NCI-H146 (cell line): ENCODE measurements around the gene DPAGT1.
"Not testable (repeated sequence)": the region's sequence is repeated elsewhere in the genome, so short reads cannot be mapped to it uniquely, and the experiment has no call there.

Experiments
- DNase-seq: peaks from one replicate; lab custom pipeline; 2025; lab: John Stamatoyannopoulos, UW

The DPAGT1 gene

GRCh38 chr11:119115484-119116234, 14.0 kb upstream of the DPAGT1 start:
- DNase-seq, result no peak

- DNase-seq, result no peak
Measured at GRCh38 chr11:119114351-119114750, 12.7 kb upstream of the DPAGT1 start.

GRCh38 chr11:119113716-119114115, 12.1 kb upstream of the DPAGT1 start:
- DNase-seq, result no peak

- DNase-seq, result no peak
Measured at GRCh38 chr11:119112314-119113020, 10.8 kb upstream of the DPAGT1 start.

DNA sequence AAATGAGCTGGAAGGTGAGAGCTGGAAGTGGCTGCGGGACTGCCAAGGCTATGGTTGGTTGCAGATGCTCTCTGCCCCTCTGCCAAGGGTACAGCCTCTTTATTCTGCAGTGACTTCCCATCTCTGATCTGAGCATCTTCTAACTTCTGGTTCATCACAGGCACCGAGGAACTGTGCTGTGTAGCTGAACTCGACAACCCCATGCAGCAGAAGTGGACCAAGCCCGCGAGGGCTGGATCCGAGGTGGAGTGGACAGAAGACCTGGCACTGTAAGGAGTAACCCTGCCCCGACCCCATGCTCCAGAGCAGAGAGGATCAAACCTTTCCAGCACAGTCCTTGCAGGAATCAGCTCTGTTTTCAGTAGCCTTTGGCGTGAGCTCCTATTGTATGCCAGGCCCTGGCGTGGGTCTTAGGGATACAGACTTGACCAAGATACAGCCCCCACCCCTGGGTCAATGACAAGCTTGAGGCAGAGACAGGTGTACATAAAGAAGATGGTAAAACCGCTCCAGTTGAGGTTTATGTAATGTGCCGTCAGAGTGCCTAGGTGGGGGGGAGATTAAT, 9.8 kb upstream of the DPAGT1 start:
- DNase-seq, result no peak

GRCh38 chr11:119110439-119110838, 8.8 kb upstream of the DPAGT1 start:
- DNase-seq, result no peak

- DNase-seq, result no peak
Measured at GRCh38 chr11:119109843-119110242, 8.2 kb upstream of the DPAGT1 start.

DNA sequence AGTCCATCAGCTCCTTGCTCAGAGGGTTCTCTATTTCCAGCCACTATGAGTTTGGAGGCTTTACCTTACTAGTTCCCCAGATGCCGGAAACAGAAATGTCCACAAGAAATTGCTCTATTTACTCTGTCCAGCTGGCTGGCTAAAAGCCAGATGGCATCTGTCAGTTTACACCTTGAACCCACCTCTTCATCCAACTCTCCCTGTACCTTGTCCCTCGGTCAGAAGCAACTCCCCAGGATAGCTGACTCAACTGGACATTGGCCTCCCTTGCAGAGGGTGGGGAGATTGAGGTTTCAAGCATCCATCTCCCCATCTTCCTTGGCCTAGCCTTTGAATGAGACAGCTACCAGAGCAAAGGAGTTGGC, 7.2 kb upstream of the DPAGT1 start:
- DNase-seq, result peak; percentile 46

- peak; percentile 82 for DNase-seq
Measured at GRCh38 chr11:119108146-119108856, 6.6 kb upstream of the DPAGT1 start.

DNA sequence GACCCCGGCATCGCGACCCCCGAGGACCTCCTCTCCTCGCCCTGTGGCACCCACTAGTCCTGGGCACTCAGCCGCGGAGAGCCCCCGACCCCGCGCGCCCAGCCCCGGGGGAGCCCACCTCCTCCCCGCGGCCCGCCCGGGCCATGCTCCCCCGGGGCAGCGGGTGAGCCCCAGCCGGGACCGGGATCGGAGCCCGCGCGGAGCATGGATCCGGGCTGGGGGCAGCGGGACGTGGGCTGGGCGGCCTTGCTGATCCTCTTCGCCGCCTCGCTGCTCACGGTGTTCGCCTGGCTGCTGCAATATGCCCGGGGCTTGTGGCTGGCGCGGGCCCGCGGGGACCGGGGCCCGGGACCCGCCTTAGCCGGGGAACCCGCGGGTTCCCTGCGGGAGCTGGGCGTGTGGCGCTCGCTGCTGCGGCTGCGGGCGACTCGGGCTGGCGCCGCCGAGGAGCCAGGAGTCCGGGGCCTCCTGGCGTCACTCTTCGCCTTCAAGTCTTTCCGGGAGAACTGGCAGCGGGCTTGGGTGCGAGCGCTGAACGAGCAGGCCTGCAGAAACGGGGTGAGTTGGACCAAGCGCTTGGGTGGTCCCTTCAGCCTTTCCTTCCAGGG, 6.0 kb upstream of the DPAGT1 start:
- DNase-seq, result peak; percentile 46

- DNase-seq, result peak; percentile 94
Measured at GRCh38 chr11:119106564-119107537, 5.2 kb upstream of the DPAGT1 start, which contains the start of gene C2CD2L. Gene C2CD2L, plus strand, starts transcription at chr11:119107344. Its CDS starts 398 bp downstream, at chr11:119107742.

DNA sequence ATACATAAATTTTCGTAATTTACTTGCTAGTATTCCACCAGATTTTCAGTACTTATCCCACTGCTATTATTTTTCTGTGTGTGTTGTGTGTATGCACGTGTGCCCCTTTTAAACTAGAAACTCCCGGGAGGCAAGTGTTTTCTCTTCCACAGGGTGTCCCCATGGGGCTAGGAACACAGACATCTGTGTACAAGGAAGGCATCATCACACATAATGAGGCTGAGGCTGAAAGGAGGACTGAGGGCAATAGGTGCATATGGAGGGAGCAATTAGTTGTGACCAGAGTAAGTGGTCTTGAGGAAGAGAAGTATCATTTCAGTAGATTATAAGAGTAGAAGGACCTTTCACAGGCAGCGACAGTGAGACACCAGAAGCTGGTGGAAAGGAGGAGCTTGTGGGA, 2.1 kb upstream of the DPAGT1 start:
- no peak for DNase-seq

- DNase-seq, result not testable (repeated sequence)
Measured at GRCh38 chr11:119103161-119103664, 1.6 kb upstream of the DPAGT1 start.

DNA sequence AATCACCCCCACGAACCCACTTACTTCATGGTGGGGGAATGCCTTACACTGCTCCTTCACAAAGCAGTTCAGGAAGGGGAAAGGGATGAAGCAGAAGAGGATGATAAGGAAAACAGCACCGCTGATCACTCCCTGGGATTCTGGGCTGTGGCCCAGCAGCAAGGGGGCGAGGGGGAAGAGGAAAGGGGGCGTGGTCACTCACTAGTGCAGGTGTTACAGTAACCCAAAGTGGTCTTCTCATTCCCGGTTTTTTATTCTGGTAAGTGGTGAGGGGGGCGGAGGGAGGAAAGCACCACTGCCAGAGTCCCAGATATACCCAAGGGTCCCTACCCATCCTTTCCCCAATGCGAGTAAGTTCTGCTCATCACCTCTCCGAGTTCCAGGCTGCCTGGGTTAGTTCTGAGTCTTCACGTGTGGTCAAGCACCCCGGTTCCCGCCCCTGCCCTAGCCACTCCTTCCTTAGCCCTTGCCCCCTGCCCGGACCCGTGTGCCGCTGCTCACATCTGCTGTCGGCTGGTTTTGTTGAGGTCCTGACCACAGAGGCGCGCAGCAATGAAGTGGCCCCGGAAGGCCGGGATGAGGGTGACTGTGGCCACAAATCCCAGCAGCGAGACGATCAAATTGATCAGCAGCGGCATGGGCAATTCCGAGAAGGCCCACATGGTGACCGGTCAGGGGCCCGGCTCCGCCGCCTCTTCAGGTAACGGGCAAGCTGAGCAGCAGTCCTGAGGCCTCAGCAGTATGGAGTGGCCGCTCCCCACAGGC, 477 bp downstream of the DPAGT1 start:
- DNase-seq, result peak; percentile 70

- DNase-seq, result peak; percentile 29
Measured at GRCh38 chr11:119100246-119100970, 1.2 kb downstream of the DPAGT1 start.

- DNase-seq, result no peak
Measured at GRCh38 chr11:119099711-119100110, 1.9 kb downstream of the DPAGT1 start.

DNA sequence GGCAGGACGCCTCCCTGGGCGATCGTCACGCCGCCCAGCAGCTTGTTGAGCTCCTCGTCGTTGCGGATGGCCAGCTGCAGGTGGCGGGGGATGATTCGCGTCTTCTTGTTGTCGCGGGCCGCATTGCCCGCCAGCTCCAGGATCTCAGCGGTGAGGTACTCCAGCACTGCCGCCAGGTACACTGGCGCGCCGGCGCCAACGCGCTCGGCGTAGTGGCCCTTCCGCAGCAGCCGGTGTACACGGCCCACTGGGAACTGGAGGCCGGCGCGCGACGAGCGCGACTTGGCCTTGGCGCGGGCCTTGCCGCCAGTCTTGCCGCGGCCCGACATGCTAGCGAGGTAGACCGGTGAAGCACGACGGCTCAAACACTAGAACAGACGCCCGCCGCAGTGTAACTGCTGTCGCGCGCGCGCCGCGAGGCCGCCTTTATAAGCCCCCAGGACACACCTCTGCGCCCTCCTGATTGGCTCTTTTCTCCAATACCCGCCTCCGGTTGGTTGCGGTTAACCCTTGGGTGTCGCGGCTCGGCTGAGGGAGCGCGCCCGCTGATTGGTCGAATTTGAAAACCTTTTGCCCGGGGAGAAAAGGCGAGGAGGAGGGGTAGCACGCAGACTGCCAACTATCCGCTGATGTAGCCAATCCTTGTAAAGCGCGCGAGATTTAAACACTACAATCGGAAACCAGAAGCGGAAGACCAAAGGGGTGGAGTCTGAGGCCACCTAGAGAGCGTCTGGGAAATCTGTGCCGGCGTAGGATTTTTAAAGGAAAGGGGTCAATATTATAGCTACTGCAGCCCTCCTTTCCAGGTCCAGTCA, 6.4 kb downstream of the DPAGT1 start:
- peak; percentile 100 for DNase-seq

DNA sequence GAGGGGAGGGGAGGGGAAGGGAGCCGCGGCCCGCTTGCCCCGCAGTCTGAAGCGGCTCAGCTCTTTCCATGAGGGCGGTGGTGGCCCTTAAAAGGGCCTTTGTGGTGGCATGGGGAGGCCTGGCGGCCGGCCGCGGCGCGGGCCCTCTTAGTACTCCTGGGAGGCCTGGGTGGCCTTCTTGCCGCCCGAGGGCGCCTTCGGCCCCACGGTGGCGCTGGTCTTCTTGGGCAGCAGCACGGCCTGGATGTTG, 6.9 kb downstream of the DPAGT1 start:
- peak; percentile 88 for DNase-seq
